Non-pigmented ciliary epithelial cell (primary cell): ENCODE data around the gene KRTAP4-4.

Source experiments
- DNase-seq: peaks from one replicate; pipeline ENCODE4 v3.0.0-alpha.2; 2010; ENCODE audit warnings: low read depth

KRTAP4-4 gene

DNA sequence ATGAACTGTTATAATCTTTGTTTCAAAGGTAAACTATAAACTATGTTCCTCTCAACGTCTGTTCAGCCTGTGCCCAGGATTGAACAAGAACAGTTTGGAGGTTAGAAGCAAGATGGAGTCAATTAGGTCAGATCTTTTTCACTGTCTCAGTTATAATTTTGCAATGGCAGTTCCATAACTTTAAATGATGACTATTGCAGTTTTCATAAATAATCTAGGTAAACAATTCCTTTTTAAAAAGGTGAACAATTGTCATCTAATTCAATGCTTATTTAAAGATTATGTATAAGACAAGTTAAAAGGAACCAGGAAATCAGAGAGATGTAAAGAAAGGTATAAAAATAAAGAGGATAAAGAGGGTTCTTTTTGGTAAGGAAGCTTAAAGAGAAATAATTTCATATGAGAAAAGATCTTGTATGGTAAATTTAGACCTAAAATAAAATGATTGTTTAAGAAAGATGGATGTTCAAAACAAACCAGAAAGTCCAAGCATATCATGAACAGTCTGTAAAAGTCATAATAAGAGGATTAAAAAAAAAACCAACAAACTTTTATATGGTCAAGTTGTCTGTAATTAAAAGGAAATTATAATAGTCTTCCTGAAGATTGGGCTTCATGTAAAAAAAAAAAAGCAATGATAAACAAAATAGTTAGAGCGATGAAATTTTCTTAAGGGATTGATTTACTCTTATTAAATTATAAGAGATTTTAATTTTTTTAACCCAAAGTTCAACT is 49.2 kb downstream of the KRTAP4-4 start:
- no peak for DNase-seq
